ENCODE results near the gene PCSK2.

PCSK2 gene

GRCh38 chr20:17480696-17481095 is 253.9 kb downstream of the PCSK2 start:
- DNase-seq (ENCODE audit: low read depth in 2 of 2) = no peak

DNA sequence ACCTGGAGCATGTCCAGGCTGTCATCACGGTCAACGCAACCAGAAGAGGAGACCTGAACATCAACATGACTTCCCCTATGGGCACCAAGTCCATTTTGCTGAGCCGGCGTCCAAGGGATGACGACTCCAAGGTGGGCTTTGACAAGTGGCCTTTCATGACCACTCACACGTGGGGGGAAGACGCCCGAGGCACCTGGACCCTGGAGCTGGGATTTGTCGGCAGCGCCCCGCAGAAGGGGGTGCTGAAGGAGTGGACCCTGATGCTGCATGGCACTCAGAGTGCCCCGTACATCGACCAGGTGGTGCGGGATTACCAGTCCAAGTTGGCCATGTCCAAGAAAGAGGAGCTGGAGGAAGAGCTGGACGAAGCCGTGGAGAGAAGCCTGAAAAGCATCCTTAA is 254.8 kb downstream of the PCSK2 start:
- no peak for DNase-seq (ENCODE audit: low read depth in 2 of 2)

- no peak for DNase-seq (ENCODE audit: low read depth in 2 of 2)
Observed at GRCh38 chr20:17482536-17482935, 255.7 kb downstream of the PCSK2 start.

GRCh38 chr20:17485017-17485416 is 258.2 kb downstream of the PCSK2 start:
- no peak for DNase-seq (ENCODE audit: low read depth in 2 of 2)

GRCh38 chr20:17488916-17489600 is 262.2 kb downstream of the PCSK2 start:
- DNase-seq (ENCODE audit: low read depth in 2 of 2) = no peak

DNA sequence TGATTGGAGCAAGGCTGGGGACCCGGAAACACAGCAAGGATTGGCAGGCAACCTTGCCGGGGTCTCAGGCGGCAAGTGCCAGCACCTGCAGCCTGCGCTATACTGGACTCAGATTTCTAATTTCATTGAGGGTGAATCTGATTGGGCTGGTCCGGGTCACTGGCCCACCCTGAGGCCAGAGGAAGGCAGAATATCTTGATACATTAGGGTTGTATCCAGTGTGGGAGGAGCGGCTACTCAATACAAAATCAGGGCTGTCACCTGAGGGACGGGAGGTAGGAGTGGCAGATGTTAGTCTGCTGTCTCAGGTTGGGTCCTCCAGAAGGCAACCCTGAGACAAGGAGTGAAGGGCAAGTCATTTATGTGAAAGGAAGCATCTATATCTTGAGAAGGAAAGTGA is 263.7 kb downstream of the PCSK2 start:
- DNase-seq (ENCODE audit: low read depth in 2 of 2) = no peak

DNA sequence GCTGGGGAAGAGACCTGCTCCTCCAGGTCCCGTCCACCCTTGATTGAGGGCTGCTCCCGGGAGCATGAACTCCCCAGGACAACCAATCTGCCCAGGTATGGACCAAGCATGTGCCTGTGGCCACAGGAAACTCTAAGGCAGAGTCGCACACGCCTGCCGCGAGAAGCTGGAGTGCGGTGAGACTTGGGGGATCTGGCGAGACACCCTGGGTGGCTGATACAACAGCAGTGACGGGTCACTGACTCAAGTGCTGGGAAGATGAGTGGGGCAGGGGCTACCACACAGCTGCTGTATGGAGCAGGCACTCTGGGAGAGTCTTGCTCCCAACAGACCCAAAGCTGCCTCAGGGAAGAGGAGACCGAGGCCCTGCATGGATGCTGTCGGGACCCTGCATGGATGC is 264.2 kb downstream of the PCSK2 start:
- DNase-seq (ENCODE audit: low read depth in 2 of 2) = no peak

- no peak for DNase-seq (ENCODE audit: low read depth in 2 of 2)
Observed at GRCh38 chr20:17491488-17491887, 264.6 kb downstream of the PCSK2 start.

GRCh38 chr20:17493173-17493572 is 266.3 kb downstream of the PCSK2 start:
- DNase-seq (ENCODE audit: low read depth in 2 of 2) = no peak

GRCh38 chr20:17494201-17494600 is 267.4 kb downstream of the PCSK2 start:
- DNase-seq (ENCODE audit: low read depth in 2 of 2) = no peak

- no peak for DNase-seq (ENCODE audit: low read depth in 2 of 2)
Observed at GRCh38 chr20:17495826-17496225, 269.0 kb downstream of the PCSK2 start.

DNA sequence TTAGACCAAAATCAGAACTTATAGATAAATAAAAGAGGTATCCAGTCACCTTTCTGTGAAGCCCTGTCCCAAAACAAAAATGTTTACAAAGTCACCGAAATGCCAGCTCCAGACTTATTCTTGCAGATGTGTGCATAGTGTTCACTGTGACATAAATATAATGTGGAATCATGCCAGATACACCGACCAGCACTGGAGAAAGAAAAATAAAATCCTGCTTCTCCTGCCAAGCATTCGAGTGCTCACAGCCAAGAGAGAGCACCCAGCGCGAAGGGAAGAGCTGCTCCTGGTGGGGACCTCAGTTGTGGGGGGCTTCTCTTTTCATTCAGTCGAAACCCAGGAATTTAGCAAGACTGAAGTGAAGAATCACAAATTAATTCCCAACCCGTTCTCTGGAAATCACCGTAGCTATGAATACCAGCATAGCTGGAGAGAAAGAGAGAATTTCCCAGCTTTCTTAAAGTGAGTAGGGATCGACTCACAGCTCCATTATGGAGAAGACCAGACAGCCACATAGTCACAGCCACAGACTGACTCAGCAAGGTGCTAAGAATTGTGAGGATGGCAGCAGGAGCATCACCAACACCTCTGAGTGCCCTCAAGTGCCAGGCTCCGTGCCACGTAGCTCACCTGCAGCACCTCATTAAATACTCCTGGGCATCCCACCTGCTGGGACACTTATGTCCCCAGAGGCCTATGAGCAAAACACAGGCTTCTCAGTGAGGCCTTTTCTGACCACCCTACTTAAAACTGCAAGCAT is 271.2 kb downstream of the PCSK2 start:
- DNase-seq (ENCODE audit: low read depth in 2 of 2) = no peak

DNA sequence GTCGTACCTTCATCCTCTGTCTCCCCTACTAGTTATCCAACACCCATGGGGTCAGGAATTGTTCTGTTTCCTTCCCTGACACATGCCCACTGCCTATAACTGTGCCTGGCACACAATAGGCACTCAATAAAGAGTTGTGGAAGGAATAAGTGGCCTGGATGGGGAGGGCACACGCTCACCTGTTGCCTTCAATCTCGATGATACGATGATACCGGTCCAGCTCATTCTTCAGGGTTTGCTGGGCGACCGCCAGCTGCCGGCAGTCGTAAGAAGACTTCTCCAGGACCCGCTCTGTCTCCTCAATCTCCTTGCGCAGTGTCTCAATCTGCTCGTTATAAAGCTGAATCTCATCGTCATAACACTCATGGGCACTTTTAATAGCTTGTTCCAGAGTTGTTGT is 271.8 kb downstream of the PCSK2 start:
- no peak for DNase-seq (ENCODE audit: low read depth in 2 of 2)

DNA sequence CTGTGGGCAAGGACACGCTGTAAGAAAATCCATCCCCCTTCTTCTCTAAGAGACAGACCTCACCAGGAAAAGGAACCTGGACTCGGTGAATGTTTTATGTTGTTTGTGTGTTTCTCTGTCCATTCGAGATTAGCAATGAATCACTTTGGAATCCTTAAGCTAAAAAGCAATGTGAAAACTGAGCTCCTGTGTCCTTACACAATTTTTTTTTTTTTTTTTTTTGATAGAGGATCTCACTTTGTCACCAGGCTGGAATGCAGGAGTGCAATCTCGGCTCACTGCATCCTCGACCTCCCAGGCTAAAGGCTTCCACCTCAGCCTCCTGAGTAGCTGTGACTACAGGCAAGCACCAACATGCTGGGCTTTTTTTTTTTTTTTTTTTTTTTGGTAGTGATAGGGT is 272.2 kb downstream of the PCSK2 start:
- no peak for DNase-seq (ENCODE audit: low read depth in 2 of 2)

DNA sequence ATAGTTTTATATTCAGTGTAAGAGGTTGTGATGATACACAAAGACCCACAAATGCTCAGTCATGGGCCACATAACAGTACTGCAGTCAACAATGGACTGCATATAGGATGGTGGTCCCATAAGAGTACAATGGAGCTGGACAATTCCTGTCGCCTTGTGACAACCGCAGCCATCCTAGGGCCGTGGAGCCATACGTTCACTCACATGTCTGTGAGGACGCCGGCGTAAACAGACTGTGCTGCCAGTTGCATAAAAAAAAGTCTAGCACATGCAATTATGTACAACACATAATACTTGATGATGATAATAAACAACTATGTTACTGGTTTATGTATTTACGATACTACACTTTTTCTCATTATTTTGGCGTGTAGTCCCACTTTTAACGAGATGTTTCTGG is 273.4 kb downstream of the PCSK2 start:
- no peak for DNase-seq (ENCODE audit: low read depth in 2 of 2)

DNA sequence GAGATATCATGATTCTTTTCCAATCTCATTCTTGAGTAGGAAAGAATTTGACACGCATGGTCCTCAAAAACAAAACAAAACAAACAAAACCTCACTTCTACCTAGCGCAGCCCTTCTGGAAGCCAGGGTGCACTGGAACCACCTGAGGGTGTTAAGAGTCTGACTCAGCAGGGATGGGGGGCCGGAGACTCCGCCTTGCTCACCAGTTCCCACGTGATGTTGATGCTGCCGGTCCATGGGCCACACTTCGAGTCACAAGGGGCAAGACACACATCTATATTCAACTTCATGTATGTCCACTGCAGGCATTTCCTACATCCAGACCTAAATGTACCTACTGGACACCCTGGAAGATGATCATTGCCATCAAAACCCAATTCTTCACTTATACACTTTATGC is 274.0 kb downstream of the PCSK2 start:
- DNase-seq (ENCODE audit: low read depth in 2 of 2) = no peak

GRCh38 chr20:17501701-17502100 is 274.9 kb downstream of the PCSK2 start:
- DNase-seq (ENCODE audit: low read depth in 2 of 2) = no peak

DNA sequence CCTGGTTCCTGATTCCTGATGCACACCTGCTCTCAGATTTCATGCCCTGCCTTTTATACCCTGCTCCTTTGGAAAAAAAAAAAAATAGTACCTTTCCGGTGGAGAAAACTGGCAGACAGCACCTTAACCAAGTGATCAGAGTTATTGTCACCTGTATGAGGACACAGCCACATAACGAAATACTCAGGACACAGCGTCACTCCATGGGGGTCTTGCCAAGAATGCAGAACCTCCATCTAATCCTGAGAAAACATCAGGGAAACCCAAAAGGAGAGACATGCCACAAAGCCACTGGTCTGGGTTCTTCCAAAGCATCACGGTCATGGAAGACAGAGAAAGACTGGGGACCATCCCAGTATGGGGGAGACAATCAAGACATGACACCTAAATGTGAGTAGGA is 275.3 kb downstream of the PCSK2 start:
- DNase-seq (ENCODE audit: low read depth in 2 of 2) = no peak

GRCh38 chr20:17503301-17504065 is 276.6 kb downstream of the PCSK2 start:
- DNase-seq (ENCODE audit: low read depth in 2 of 2) = no peak

DNA sequence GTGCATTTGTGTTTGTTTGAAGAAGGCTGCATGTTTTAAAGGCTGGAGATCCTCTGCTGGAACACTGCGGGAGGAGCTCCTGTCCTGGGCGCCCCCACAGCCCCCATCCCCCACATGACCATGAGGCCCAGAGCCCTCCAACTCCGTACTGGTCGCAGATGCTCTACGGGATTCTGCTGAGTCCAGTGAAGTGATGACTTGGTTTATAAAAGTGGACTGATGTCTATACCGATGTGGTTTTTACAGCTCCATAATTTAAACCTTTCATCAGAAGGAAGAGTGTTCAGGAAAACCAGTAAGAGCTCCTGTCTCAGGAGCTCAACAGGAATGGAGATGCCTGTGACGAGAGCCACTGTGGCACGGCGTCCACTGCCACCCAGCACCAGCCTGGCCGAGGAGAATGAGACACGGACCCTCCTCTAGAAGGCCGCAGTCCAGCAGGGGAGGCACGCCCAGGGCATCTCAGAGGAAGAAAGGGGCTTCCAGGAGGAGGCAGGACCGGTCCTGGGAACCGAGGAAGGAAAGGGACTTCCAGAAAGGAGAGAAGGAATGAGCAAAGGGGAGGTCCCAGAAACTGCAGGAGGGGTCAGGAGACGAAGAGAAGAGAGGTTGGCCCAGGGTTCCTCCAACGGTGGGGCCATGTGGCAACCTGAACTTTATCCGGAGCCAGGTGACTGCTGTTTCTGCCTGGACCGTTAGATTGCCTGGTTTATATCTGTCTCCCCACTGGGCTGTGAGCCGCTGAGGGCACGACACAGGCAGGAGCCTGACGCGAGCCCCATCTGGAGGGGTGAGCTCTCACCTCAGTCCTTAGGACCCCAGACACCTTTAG is 277.4 kb downstream of the PCSK2 start:
- DNase-seq (ENCODE audit: low read depth in 2 of 2) = no peak

DNA sequence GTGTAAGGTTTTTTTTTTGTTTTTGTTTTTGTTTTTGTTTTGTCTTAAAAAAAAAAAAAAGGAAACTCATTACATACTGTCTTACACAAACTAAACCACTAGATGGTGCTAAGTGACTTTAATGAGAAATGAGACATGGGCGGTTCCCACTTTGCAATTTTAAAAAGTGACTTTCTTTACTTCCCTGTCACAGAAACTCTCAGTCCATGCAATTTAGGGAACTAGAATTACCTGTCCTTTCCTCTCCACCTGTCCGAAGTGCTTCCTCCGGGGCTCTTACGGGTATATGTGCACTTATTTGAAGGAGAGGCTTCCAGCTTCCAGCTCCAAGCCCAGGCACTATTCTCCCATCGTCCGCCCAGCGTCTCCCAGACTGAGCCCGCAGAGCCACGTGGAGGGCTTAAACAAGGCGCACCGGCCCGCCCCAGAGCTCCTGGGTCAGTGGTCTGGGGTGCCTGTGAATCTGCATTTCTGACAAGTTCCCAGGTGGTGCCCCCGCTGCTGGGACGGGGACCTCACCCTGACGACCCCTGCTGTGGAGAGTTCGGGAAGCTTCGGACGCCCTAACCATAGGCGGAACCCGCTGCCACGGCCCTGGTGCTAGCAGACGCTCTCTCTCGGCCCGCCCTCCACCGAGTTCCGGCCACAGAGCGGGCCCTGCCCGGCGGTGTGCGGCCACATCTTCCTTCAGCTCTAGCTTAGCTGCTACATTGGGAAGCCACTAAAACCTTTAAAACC is 278.2 kb downstream of the PCSK2 start:
- peak in 1 of 2 experiments; percentile 21 for DNase-seq (ENCODE audit: low read depth in 2 of 2)

All from stimulated activated CD4-positive, alpha-beta T cell treated with anti-CD3 and anti-CD28 coated beads, Interleukin-12 subunit alpha, Interleukin-12 subunit beta, amount 100 ng/mL, for 24 hours (primary cell).